H1 (cell line): ENCODE results near the gene CCBE1. TPM values are rescaled to one million over a fixed set of nuclear protein-coding genes. Genes with fewer than 3 reads are reported as not detected.

Source experiments
- SUZ12 ChIP-seq: fragments of 200-600 bp; sonication (generic); IDR thresholded peaks from 2 replicates; pipeline ENCODE4 v1.6.1; 2012; ENCODE audit warnings: mild to moderate bottlenecking, inconsistent platforms, low read length, moderate library complexity, mixed read lengths
- TBP ChIP-seq: IDR thresholded peaks from 2 replicates; pipeline ENCODE4 v1.6.1; 2011; ENCODE audit warnings: low read depth, low read length, improper control_type of control experiment
- polyA plus RNA-seq, 7 experiments: library from polyadenylated mRNA; depleted of rRNA in 3 of 7; stranded (reverse) in 5 of 7; unstranded in 2 of 7; fragments of >200 nt in 5 of 7; fragments of 200-250 nt in 2 of 7; gene quantifications; 1 replicate in 5 of 7; 2 replicates in 1 of 7; 4 replicates in 1 of 7; pipeline versions ENCODE4 v1.2.1 to v1.2.3, GENCODE V29; 2011 to 2013; ENCODE audit warnings: missing spikeins in 2 of 7, mixed read lengths in 2 of 7
- total RNA-seq: library from RNA; stranded (reverse); fragmentation: NEBNext Ultra II Directional; extraction: Animal tissue kit (Norgen Biotek cat#: 25700); gene quantifications from 2 replicates; pipeline ENCODE4 v1.2.1, GENCODE V29; 2021

CCBE1 gene
- total and polyA plus RNA-seq, 2 of the 8 experiments (the other 6 are each of a cell fraction or from before 2014, with no cell fraction given): 2.1 to 2.6 TPM

DNA sequence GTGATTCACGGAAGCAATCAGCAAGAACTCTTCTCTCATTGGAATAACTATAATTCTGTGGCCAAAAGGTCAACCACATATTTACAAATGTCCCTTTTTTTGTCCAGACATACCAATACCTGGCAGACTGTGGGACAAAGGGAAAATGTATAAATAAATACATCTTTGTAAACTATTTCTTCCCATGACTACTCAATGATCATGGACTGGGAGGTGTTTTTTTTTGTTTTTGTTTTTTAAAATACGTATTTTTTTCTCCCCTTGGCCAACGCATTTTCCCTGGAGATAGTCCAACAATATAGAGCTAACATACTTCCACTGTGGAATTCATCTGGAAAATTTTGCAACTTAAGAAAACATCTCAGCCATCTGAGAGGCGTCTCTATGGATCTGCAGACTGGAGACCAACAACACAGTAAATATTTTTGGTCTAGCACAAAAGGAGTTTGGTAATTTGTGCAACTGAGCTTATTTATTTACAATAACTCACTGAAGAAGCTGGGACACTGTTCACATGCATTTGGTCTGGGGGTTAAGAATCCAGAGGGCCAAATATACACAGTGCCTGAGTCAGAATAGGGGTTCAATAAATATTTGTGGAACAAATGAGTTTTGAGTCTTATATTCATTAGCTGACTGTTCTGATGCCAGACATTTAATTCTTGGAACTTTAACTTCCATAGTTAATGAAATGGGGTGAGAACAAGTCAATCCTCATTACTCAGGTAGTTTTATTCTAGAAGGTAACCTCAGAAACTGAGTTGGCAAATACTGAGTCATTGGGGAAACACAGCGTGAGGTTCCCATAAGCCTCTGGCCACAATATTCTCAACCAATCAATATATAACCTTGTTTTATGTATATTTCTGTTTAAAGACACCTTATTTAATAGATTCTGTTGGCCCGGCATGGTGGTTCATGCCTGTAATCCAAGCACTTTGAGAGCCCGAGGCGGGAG lies 36.2 kb downstream of the CCBE1 start (continued):
- TF ChIP-seq TBP (no peak), SUZ12 (no peak)
- TF ChIP-seq, all 59 proteins: peak for 0
